HFFc6 (cell line): ENCODE measurements around the gene DLK1. TPM values are rescaled to one million over a fixed set of nuclear protein-coding genes. Genes with fewer than 3 reads are reported as not detected.
A peak's percentile ranks its signal among the peaks of the same experiment; 100 is the strongest.

Experiments
- DNase-seq: peaks from one replicate; pipeline ENCODE4 v3.0.0-alpha.2; 2018
- H3K27ac Mint-ChIP-seq: 2 replicates; pipeline ENCODE4 v1.8.0; 2020; ENCODE audit warnings: mild to moderate bottlenecking, mixed read lengths
- H3K27me3 Mint-ChIP-seq: 2 replicates; pipeline ENCODE4 v1.8.0; 2021; ENCODE audit warnings: mild to moderate bottlenecking, moderate library complexity, mixed read lengths; ENCODE audit not compliant: insufficient read depth
- H3K36me3 Mint-ChIP-seq: 2 replicates; pipeline ENCODE4 v1.8.0; 2021; ENCODE audit warnings: low read depth, mixed read lengths
- H3K4me1 Mint-ChIP-seq: 2 replicates; pipeline ENCODE4 v1.8.0; 2020; ENCODE audit warnings: low read depth, mixed read lengths
- H3K4me3 Mint-ChIP-seq: 2 replicates; pipeline ENCODE4 v1.8.0; 2020; ENCODE audit warnings: mild to moderate bottlenecking, moderate library complexity, mixed read lengths
- H3K9me3 Mint-ChIP-seq: 2 replicates; pipeline ENCODE4 v1.8.0; 2020; ENCODE audit warnings: mild to moderate bottlenecking, mixed read lengths
- CTCF ChIP-seq: fragments of 200-600 bp; sonication (generic); IDR thresholded peaks from 2 replicates; pipeline ENCODE4 v1.5.0; 2021; ENCODE audit warnings: antibody characterized with exemption, mild to moderate bottlenecking
- total RNA-seq, 6 experiments: library from RNA; stranded (reverse); fragmentation: NEBNext Ultra II Directional; extraction: Animal tissue kit (Norgen Biotek cat#: 25700); gene quantifications; 2 replicates in 1 of 6; 3 replicates in 5 of 6; pipeline ENCODE4 v1.2.3, GENCODE V29; 2021

Gene DLK1
- total RNA-seq, 6 experiments from 2014 or later = not detected

DNA sequence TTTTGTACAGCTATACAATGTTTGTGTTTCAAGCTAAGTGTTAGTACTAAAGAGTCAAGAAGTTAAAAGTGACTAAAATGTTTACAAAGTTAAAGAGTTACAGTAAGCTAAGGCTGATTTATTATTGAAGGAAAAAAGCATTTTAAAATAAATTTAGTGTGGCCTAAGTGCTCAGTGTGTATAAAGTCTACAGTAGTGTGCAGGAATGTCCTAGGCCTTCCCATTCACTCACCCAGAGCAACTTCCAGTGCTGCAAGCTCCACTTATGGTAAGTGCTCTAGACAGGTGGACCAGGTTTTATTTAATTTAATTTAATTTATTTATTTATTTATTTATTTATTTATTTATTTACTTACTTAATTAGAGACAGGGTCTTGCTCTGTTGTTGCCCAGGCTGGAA lies 19.6 kb downstream of the DLK1 start:
- H3K27me3 Mint-ChIP-seq = no peaks in the 10 kb centered on the region; the same call in none of the 2 replicates
- no peak for TF ChIP-seq CTCF
- H3K4me1 Mint-ChIP-seq = peaks cover 11% of the 10 kb centered on the region
- H3K9me3 Mint-ChIP-seq = no peaks in the 10 kb centered on the region
- H3K36me3 Mint-ChIP-seq = no peaks in the 10 kb centered on the region; the same call in 1 of the 2 replicates
- H3K4me3 Mint-ChIP-seq = no peak overlapping the region
- no peak overlapping the region for H3K27ac Mint-ChIP-seq
- DNase-seq = no peak

- Mint-ChIP-seq H3K27ac (peak overlapping the region; percentile 71), H3K27me3 (no peaks in the 10 kb centered on the region; the same call in none of the 2 replicates), H3K4me3 (peak overlapping the region; percentile 30), H3K36me3 (no peaks in the 10 kb centered on the region; the same call in 1 of the 2 replicates), H3K9me3 (no peaks in the 10 kb centered on the region; the same call in 1 of the 2 replicates), H3K4me1 (peaks cover 11% of the 10 kb centered on the region)
- DNase-seq = peak; percentile 96
- TF ChIP-seq CTCF = peak; percentile 23; the same call in 1 of the 2 replicates
Measured at GRCh38 chr14:100747021-100747586, 20.4 kb downstream of the DLK1 start.

- Mint-ChIP-seq H3K4me1 (peaks cover 11% of the 10 kb centered on the region), H3K27ac (peak overlapping the region; percentile 71; the same call in 1 of the 2 replicates), H3K36me3 (no peaks in the 10 kb centered on the region; the same call in 1 of the 2 replicates), H3K4me3 (no peak overlapping the region), H3K27me3 (no peaks in the 10 kb centered on the region; the same call in none of the 2 replicates), H3K9me3 (no peaks in the 10 kb centered on the region; the same call in 1 of the 2 replicates)
- no peak for TF ChIP-seq CTCF
- DNase-seq = no peak
Measured at GRCh38 chr14:100747736-100748135, 21.0 kb downstream of the DLK1 start.

- no peak for TF ChIP-seq CTCF
- Mint-ChIP-seq H3K4me1 (peaks cover 11% of the 10 kb centered on the region), H3K27ac (no peak overlapping the region), H3K9me3 (no peaks in the 10 kb centered on the region; the same call in 1 of the 2 replicates), H3K36me3 (peaks cover 1% of the 10 kb centered on the region; the same call in 1 of the 2 replicates), H3K4me3 (no peak overlapping the region), H3K27me3 (no peaks in the 10 kb centered on the region; the same call in none of the 2 replicates)
- no peak for DNase-seq
Measured at GRCh38 chr14:100748403-100748802, 21.7 kb downstream of the DLK1 start.

- H3K27me3 Mint-ChIP-seq = no peaks in the 10 kb centered on the region; the same call in none of the 2 replicates
- H3K4me1 Mint-ChIP-seq = peaks cover 11% of the 10 kb centered on the region
- 0 out of 2 replicates have a peak, but pooled peaks have one; percentile 15 for TF ChIP-seq CTCF
- peaks cover 3% of the 10 kb centered on the region; the same call in 1 of the 2 replicates for H3K36me3 Mint-ChIP-seq
- no peak overlapping the region for H3K27ac Mint-ChIP-seq
- no peak for DNase-seq
- H3K4me3 Mint-ChIP-seq = no peak overlapping the region
- H3K9me3 Mint-ChIP-seq = no peaks in the 10 kb centered on the region; the same call in 1 of the 2 replicates
Measured at GRCh38 chr14:100748944-100749343, 22.3 kb downstream of the DLK1 start.
